T-helper 1 cell treated with Interleukin-12 subunit alpha and Interleukin-12 subunit beta and Interleukin-4 antibody, amounts not matched to agents 30 ng/mL and 1 ng/mL, for 36 hours (primary cell): Measurements from ENCODE around the gene RUNX3. TPM values are rescaled to one million over a fixed set of nuclear protein-coding genes. Genes with fewer than 3 reads are reported as not detected.

Experiments
- intact Hi-C: fragments of 100-400 bp; cut with micrococcal nuclease; formaldehyde crosslinking; loops from one replicate; pipeline ENCODE4 v1.15.1; 2024
- total RNA-seq: library from RNA; stranded (reverse); gene quantifications from 2 replicates; pipeline ENCODE4 v1.2.3, GENCODE V29; 2022

Gene RUNX3
- total RNA-seq, 1 donor from 2014 or later = 179 TPM

DNA sequence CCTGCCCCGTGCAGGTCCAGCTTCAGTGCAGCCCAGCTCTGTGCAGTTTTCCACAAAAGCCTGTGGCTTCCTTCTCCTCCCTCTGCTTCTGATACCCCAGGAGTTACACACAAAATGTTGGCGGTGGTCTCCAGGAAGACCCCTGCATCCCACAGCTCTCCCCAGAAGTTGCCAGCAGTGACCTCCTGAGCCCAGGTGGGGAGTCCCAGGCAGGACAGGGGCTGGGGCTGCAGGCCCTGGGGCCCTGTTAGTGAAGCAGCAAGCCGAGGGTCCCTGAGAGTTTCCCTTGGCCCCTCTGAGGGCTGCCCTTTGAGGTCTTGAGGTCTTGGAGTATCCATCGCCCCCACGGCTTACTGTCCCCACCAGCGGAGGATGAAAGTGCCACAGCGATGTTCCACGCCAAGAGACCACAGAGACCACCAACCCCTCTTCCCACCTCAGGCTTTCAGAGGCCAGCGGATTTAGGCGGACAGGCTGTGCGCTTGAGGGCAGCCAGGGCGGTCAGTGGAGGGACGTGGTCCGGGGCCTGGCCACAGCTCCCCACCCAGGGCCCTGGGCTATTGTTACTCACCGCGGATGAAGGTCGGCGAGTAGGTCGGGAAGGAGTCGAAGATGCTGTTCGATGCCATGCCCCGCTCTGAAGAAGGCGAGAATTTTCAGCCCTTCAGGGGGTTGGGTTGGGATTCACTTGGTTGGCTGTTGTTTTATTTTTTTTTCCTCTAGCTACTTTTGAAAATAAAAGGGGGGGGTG is 34.0 kb upstream of the RUNX3 start:
- intact Hi-C loops = loop anchor here (1.0 to 10.0 kb wide), 4 partner anchors 9 to 271 kb away; partner anchors contain the start of gene SYF2

DNA sequence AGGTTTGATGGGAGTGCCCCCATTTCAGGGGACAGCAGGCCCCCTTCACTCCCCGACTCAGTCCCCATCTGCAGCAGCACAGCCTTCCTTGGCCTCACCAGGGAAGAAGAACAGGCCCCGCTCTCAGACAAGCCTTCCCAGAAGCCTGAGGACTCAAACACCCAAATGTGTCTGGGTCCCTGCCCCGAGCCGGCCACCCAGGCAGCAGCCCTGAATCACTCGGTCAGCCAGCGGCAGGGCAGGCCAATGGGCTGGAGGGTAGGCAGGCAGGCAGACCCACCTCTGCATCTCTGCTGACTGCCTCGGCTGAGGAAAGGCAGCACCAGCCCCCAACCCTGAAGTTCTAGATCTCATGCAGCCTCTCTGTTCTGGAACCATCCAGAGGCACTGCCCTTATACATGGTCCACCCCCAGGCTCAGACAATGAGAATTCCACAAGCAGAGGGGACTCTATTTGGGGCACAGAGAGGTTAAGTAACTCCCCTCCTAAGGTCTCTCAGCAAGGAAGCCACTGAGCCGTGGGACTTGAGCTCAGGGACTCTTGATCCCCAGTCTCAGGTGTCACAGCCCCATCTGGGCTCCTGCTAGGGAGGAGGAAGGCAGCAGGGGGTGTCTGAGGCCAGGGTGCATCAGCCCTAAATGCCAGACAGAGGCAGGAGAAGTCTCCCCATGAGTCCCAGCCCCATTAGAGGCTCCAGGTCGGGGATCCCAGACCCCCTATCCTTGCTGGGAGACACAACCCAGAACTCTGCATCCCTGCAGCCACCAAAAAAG is 33.2 kb upstream of the RUNX3 start:
- intact Hi-C loops = loop anchor here (1.0 to 10.0 kb wide), 4 partner anchors 8 to 272 kb away; partner anchors contain the start of gene SYF2

DNA sequence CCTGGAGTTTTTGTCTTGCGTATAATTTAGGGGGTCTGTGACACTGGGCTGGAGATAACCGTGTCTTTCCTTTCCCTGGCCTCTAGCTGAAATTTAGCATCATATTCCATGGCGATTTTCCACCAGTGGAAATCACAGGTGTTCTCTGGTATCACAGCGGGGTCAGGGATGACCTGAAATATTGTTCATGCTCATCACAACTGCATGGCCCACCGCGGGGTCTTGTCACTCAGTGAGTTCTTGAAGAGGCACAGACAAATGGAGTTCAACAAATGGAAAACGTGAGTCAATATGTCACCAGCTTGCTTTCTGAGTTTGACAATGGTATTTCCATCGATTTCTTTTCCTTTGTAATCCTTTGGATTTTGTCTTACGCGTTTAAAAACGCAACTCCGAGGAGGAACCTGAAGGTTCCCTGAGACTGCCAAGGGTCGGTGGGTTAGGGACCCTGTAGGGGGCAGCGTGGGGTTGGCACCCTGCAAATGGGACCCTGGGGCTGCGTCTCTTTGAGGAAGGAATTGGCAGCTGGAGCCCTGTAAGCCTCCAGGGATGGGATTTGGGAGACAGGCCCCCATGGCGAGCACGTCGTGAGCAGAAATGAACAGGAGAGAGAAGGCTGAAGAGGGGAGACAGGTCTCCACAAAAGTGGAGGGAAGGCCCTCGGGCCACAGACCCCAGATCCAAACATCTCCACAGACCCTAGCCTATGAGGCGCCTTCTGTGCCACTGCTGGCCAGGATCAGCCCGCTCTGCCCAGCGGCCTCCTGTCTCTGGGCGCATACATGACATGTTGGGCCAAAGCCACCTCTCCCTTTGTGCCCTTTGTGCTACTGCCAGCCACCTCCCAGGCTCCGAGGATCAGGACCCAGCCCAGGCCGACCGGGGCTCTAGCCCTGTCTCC is 32.1 kb upstream of the RUNX3 start:
- intact Hi-C loops = loop anchor here (10.0 kb wide), 1 partner anchor 273 kb away; the partner anchor contains the start of gene SYF2

DNA sequence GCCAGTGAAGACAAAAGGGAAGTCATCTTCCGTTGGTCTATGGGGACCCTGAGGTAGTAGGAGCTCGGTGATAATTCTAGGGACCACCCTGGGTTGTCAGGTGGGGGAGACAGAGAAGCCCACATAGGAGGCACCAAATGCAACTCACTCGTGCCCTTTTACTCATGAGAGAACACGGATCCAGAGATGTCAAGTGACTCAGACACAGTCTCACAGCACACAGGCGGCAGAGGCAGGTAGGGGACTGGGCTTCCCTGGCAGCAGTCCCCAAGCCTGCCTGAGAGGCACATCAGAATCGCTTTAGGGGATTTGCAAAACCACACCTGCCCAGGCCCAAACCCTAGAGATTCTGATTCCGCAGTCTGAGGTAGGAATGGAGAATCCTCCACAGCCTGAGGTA is 31.3 kb upstream of the RUNX3 start:
- intact Hi-C loops = loop anchor here (10.0 kb wide), 1 partner anchor 273 kb away; the partner anchor contains the start of gene SYF2

DNA sequence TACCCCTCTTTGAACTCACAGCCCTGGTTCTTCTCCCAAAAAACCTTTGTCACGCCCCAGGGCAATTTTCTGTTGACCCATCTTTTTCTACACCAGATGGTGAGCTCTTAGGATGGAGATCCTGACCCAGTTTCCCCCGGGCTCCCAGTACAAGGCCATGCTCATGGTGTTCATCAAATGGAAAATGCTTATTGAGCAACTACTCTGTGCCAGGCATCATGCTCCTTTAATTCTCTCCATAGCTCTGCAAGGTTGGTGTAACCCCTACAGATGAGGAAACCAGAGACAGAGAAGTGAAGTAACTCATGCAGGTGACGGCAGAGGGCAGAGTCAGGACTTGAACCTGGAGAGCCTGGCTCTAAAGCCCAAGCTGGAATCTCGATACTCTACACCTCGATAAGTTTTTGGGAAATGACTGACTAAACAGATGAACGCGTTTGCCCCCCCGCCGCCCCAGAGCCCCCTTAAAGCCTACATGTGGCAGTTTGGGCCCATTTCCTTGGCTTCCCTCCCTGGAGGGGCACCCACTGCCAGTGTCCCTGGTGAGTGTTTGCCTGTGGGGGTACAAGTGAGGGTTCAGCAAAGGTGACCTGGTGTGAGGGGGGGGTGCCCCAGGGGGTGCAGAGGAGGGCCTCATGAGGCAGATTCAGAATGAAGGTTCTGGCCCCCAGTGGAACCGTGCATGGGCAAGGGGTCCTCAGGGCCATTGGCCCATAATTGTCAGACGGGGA is 30.2 kb upstream of the RUNX3 start:
- intact Hi-C loops = loop anchor here (10.0 kb wide), 1 partner anchor 275 kb away; the partner anchor contains the start of gene SYF2

DNA sequence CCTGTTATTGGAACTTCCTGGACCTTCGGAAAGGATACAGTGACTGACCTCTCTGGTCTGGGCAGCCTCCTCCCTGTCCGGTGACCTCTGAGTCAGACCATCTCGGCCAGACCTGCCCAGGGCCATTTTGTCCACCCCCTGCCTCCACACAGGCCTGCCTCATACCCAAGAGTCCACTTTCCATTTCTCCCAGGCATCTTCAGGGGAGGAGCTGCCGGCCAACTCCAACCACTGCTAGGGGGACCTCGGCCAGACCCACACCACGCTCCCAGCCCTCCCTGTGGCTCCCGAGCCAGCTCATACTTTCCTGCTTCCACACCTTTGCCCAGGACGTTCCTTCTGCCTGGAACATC is 29.5 kb upstream of the RUNX3 start:
- intact Hi-C loops = loop anchor here (5.0 kb wide), 1 partner anchor 33 kb away; no protein-coding TSS in a partner anchor

DNA sequence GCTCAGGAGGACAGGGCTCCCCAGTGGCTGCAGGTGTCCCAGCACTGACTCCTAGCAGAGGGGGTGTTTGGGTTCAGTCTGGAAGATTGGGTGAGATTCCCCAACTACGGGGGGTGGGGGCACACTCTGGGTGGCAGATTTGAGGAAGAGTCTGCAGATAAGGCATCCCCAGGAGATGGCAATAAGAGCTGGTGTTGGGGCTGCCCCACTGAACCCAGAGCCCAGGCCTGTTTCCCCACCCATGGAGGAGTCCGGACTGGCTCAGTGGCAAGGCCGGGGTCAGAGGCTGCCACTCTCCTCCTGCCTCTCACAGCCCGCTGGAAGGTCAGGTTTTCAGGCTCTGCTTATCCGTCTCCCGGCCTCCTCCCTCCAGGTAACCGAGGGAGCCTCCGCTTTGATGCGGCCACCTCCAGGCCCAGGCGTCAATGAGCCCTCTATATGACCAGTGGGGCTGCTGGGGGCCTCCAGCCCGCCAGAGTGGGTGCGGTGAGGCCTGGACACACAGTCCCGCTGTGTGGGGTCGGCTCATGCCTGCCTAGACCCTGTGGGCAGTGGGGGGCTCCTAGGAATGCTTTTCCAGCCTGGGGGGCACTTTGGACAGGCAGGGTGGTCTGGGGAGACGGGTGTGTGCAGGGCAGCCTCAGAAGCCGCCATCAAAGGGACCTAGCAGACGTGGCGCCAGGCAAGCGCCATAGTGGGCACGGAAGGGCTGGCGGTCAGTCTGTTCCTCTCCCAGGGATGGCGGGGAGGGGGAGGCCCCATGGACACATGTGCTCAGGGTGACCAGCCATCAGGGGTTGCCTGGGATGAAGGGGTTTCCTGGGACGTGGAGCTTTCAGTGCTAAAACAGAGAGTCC is 28.9 kb upstream of the RUNX3 start:
- intact Hi-C loops = loop anchor here (5.0 kb wide), 1 partner anchor 33 kb away; no protein-coding TSS in a partner anchor

DNA sequence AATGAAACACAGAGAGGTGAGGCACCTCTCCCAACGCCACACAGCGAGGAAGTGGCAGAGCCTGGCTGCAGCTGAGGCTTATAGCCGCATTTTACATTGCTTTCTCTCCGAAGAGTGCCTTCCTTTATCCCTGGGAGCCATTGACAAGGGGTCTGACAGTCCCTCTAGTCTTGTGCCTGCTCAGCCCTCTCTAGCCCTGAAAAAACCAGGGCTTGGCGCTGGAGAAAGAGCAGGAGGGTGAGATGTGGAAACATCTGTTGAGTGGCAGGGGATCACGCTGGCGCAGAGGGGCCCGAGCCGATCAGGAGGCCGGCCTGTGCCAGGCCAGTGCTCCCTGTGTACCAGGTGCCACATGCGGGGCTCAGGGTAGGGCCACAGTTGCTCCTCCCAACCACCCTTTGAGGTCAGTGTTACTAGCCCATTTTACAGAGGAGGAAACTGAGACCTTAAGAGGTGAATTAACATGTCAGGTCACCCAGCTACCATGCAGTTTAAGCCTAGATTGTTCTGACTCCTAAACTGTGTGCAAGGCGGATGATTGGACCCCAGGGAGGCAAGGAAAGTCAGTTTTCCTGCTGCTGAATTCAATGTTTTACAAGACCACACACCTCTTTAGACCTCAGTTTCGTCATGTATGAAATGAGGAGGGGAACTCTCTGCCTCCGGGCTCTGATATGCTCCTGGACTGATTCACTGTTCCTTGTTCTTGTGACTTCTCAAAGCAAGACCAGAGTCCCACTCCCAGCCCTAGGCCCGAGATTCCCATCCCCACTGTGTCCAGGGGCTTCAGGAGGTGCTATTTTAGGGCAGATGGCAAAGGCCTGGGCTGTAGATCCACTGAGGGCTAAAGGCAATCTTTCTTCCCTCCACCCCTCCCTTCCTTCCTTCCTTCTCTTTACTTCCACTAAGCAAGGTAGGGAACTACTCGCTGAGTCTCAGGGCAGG is 28.0 kb upstream of the RUNX3 start:
- intact Hi-C loops = loop anchor here (5.0 kb wide), 1 partner anchor 34 kb away; no protein-coding TSS in a partner anchor

DNA sequence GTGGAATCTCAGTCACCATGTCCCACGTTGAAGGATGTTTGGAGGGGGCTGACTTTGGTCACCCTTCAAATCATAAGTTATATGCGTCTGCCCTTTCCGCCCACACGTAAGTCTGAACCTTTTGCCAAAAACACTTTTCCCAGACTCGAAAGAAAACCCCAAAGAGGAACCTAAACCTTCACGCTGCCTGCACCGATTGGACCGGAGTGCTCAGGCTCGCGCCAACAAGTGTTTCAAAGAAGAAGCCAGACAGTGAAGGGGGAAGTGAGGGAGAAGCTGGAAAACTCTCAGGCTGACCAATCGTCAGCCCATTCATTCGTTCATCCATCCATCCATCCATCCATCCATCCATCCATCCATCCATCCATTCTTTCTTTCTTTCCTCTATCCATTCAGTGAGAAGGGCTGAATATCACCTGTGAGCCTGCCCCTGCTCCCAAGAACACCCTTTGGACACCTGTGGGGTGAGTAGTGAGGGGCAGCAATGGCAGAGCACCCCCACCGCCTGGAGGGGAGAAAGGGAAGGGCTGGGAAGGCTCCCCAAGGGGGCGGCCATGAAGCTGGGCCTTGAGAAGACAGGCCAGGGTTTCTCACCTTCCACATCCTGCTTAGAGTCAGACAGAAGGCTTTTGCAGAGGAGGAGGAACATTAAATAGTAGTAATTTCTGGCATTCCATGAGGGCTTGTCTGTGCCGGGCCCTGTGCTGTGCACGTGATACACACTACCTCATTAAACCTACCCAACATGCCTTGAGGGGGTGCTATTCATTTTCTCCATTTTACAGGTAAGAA is 27.1 kb upstream of the RUNX3 start:
- intact Hi-C loops = loop anchor here (5.0 kb wide), 1 partner anchor 35 kb away; no protein-coding TSS in a partner anchor

DNA sequence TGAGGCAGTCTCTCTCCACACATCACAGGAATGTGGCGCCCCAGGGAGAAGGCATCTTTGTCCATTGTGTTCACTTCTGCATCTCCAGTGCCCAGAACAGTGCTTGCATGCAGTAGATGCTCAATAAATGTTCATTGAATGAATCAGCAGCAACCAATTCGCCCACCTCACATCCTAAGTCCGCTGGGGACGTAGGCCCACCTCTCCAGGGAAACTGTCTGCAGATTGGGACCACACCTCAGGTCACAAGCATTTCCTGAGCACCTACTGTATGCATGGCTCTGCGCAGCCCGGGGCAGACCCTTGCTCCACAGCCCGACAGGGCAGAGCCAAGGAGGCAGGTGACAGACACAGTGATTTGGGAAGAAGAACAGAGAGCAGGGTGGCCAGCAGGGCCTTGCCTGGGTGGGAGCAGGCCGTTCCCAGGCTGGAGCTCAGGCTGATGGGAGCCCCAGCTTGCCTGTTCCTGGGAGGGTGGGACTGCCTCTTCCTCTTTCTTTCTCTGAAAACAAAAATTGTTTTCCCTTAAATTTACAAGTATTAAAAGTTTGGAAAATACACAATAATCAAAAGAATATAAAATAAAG is 25.8 kb upstream of the RUNX3 start:
- intact Hi-C loops = loop anchor here (1.0 to 5.0 kb wide), 9 partner anchors 7 to 211 kb away; partner anchors contain the start of genes CLIC4 and RUNX3

DNA sequence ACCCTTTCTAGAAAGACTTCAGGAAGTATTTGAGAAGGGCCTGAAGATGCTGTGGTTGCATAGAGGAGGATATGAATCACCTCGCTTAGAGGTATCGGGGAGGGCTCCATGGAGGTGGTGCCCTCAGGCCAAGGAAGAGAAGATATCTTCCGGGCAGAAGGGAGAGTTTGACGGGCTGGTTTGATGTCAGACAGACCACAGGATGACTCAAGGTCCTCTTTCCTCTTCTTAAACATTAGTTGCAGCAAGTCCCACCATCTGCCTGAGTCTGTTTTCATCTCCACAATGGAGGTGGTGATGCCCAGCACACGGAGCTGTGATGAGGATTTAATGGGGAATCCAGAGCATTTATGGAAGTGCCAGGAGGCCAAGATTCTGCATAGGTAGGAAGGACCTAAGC is 25.1 kb upstream of the RUNX3 start:
- intact Hi-C loops = loop anchor here (1.0 to 5.0 kb wide), 9 partner anchors 8 to 210 kb away; partner anchors contain the start of genes CLIC4 and RUNX3

DNA sequence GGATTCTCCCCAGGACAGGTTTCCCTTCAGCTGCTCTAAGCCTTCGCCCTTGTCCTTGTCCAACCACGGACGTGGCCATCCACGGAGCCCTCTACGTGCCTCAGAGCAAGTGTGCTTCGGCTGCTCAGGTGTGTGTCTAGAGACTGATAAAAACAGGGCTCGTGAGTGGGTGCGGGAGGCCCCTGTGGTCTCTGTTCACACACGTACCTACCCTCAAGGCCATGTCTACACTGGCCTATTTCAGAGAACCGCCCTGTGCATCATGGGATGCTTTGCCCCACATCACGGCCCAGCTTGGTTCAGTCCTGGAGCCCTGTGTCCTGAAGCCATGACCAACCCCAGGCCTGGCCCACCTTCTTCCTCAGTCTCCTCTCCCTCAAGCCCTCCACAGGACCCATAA is 24.6 kb upstream of the RUNX3 start:
- intact Hi-C loops = loop anchor here (1.0 to 5.0 kb wide), 9 partner anchors 9 to 209 kb away; partner anchors contain the start of genes CLIC4 and RUNX3

DNA sequence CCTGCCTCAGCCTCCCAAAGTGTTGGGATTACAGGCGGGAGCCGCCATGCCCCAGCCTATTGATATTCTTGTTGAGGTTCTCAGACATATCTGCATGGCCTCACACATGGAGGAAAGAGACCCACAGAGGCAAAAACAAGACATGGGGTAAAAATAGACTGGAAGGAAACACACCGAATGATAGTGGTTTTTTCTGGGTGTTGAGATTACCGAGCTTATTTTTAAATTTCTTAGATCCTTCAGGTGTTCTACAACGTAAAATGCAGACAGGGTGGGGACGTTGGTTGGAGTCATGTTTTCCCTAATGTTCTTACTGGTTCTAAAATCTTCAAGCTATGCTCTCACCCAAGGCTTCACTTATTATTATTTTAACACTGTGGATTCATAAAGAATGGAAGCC is 23.9 kb upstream of the RUNX3 start:
- intact Hi-C loops = no loop called here

DNA sequence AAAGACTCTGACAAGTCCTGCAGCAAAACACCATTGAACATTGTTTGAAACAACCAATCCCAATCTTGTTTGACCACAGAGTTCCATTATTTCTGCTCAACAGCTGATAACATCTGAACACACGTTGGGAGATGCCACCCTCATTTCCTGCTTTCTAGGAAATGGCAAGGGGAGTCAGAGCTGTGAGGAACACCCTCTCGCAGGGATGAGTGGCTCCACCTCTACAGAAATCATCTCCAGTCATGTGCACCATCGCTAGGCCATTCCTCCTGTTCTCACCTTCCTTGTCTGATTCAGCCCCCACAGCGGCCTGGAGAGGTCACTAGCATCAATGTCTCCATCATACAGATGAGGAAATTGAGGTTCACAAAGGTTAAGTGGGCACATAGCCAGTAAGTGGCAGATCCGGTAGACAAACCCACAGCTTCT is 22.4 kb upstream of the RUNX3 start:
- intact Hi-C loops = loop anchor here (1.0 to 2.0 kb wide), 2 partner anchors 14 to 149 kb away; no protein-coding TSS in a partner anchor

DNA sequence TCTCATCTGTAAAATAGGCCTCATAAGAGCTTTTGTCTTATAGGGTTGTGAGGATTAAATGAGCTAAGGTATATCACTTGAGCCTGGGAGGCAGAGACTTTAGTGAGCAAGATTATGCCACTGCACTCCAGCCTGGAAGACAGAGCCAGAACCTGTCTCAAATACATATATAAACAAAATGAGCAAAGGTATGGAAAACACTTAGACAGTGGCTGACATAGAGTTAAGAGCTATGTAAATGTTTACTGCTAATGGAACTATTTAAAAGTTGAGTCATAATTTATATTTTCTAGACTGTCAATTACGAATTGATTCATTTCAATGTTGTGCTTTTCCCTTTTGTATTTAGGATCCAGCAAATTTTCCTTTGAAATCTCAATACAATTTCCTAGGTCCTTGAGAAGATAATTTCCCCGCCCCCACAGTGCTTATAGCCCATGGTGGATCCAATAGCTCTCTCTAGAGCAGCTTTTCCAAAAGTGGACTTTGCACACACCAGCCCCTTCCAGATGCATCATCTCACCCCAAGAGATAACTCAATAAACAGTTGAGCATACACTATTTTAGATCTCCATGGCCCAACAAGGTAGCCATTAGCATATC is 21.8 kb upstream of the RUNX3 start:
- intact Hi-C loops = loop anchor here (1.0 to 2.0 kb wide), 2 partner anchors 15 to 149 kb away; no protein-coding TSS in a partner anchor

DNA sequence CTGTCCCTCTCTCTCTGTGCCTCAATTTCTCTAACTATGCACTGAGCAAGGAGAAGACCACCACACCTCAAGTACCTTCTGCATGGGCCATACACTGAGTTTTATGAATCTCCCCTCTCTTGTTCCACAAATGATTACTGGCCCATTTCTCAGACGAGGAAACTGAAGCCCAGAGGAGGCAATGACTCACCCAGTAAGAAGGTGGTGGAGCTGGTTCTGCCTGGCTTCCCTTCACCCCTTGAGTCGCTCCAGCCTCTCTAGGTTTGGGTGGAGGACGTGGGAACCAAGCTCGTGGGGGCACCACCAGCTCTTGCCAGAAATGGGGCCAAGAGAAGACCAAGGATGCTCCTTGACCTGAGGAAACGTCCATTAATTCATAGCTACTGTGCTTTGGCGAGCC is 21.3 kb upstream of the RUNX3 start:
- intact Hi-C loops = no loop called here
